CD4-positive, alpha-beta T cell treated with Interleukin-6 for 4 hours (primary cell): Measurements from ENCODE around the gene CARD6.
"Not testable (repeated sequence)": the region's sequence is repeated elsewhere in the genome, so short reads cannot be mapped to it uniquely, and the experiment has no call there.

Experiments
- DNase-seq: peaks from one replicate; pipeline ENCODE4 v3.0.0-alpha.2; 2020; ENCODE audit warnings: mixed read lengths

The CARD6 gene

DNA sequence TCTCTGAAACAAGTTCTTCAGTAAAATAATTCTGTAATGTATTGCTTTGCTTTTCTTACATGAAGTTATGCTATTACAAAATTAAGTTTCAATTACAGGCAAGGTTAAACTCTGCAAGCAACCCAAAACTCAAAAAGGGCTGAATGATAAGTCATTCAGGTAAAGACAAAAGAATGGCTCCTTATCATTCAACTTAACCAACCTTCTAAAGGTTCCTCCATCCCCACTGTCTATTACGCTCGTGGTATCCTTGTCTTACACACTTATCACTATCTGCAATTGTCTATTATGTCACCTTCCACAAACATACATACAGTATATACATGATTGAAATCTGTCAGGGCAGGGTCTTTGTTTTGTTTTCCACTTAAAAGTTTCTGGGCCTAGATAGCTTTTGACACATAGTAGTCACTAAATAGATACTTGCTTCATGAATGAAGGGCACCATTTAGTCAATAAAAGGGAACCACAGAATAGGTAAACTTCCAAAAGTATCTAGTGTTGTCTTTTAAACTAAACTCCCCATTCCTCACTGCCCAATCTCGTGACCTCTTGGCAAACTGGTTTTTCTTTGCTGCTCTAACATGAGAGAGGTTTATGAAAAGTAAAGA lies 13.0 kb upstream of the CARD6 start:
- DNase-seq = no peak

DNA sequence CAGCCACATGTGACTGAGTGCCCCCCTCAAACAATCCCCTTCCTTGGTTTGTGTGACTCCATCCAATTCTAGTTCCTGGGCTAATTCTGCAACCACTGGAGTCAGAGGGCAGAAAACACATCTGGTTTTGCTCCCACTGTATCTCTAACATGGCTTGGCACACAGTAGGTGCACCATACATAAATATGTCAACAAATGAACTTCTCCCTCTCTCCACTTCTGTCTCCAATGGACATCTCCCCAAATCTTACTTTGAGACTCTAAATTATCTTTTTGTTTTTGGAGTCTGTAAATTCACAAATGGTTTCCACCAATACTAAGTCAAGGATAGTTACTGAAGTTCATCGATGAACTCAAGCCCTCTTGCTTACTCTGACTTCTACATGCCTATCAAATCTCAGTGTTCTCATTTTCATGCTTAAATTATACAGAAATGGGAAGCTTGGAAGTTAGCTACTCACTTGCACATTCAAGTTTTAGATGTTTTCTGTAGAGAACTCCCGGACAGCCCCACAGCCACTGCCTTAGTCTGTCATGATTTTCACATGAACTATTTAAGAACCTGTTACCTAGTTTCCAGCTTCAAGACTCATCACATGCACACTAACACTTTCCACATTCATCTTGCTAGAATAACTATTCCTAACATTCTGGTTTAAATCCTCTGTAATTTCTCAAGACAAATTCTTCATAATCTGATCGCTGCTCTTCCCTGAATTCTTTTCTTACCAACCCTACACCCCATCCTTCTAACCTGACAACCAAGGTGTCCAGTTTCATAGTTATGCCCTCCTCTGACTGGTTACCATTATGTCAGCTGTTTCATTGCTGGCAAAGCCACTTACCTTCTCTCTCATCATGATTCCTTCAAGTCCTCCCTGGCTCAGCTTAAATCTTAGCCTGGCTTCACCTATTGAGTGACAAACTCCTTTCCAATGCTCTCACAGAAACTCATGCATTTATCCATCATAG lies 12.2 kb upstream of the CARD6 start:
- DNase-seq = no peak

DNA sequence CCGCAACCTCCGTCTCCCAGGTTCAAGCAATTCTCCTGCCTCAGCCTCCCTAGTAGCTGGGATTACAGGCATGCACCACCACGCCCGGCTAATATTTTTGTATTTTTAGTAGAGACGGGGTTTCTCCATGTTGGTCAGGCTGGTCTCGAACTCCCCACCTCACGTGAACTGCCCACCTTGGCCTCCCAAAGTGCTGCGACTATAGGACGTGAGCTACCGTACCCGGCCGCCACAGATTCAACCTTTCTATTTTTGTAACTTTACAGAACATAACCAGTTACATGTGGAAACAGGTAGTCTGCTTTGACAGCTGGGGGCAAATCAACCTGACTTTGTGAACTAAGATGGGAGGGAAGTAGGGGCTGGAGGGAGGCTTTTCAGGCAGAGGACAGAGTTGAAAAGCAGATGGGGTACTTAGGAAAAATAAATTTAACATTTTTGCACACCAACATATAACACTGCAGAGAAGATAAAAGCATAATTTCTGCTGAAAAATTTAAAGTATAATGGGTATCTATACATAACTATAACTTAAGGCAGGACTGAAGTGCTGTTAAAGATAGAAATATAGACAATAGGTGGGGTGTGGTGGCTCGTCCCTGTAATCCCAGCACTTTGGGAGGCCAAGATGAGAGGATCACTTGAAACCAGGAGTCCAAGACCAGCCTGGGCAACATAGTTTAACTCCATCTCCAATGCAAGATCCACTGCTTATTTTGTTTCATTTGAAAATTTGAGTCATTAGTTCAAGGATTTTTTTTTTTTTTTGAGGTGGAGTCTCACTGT lies 11.2 kb upstream of the CARD6 start:
- no peak for DNase-seq

DNA sequence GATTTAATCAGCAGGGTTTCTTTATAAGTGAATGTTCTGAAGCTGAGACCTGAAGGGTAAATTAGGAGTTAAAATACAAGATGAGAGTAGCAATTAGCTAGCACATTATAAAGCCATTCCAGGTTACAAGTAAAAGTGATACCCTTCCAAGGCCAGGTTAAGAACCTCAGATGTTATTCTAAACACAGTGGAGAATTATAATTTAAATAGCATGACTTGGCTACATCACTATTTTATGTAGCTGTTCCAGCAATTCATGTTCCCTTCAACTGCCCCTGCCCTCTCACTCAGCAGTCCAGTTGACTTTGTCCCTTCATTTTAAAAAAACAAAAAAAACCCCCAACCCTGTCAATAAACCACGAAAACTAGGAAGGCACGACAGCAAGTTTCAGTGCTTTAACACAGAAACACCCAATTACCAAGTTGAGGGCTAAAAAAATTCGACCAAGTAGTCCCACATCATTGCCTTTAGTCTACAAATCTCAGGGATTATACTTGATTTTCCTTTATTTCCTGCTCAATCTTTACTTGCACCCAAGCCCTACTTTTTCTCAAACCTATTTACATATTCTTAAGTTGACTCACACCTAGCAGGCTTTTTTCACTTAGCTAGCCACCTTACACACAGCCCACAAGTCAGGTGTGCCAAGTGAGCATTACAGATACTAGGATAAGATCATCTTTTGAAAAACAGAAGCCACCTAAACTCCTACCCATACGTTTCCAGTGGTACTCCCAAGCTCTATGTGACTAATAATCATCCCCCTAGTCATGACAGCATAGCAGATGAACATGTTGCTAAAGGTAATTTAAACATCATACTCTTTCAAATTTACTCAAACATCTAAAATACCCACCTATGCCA lies 9.6 kb upstream of the CARD6 start:
- no peak for DNase-seq

DNA sequence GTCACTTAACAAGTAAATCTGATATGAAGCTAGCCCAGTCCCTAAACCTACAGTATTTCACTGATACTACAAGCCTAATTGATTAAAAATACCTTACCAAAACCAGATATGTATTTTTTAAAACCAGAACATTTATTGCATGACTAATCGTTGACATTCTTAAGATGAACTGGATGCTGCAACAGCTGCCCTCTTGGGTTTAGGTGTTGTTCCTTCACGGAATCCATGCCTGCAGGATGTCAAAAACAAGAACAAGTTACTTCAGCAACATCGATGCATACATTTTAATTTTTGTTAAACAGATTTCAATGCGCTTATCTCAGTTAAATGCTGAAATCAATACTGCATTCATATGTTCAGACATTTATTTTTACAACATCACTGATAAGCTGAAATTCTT lies 8.8 kb upstream of the CARD6 start:
- no peak for DNase-seq

DNA sequence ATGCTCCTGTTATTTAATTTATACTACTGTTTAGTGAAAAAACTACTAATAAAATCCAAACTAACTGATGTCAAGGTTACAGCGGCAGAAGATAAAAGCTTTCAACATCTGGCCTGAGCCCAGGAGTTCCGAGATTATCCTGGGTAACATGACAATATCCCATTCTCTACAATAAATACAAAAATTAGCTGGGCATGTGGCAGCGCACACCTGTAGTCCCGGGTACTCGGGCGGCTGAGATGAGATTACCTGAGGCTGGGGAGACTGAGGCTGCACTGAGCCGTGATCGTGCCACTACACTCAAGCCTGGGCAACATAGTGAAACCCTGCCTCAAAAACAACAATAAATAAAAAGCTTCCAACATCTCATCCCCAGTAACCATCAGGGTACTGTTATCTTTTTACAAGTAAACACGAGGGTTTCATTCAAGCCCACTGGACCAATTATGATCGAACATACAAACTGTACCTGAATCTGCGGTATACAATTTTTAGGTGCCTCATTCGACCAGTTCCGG lies 7.4 kb upstream of the CARD6 start:
- no peak for DNase-seq

DNA sequence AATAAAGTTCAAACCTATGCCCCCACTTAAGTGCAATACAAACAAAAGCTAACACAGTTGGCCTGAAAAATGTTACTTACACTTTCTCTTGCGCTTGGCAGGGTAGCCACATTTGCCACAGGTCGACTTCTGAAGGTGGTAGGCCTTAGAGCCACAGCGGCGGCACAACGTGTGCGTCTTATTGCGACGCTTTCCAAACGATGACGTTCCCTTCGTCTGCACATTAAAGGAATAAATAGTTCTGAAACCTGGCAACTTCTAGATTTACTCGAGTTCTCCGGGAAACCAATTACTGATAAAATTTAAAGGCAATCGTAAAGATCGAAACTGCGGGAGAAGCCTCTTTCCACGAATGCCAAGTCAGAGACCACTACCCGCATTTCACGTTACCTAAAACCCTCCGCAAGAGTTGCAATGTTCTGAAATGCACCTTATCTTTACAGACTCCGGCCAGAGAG lies 6.7 kb upstream of the CARD6 start:
- DNase-seq = peak; percentile 45

DNA sequence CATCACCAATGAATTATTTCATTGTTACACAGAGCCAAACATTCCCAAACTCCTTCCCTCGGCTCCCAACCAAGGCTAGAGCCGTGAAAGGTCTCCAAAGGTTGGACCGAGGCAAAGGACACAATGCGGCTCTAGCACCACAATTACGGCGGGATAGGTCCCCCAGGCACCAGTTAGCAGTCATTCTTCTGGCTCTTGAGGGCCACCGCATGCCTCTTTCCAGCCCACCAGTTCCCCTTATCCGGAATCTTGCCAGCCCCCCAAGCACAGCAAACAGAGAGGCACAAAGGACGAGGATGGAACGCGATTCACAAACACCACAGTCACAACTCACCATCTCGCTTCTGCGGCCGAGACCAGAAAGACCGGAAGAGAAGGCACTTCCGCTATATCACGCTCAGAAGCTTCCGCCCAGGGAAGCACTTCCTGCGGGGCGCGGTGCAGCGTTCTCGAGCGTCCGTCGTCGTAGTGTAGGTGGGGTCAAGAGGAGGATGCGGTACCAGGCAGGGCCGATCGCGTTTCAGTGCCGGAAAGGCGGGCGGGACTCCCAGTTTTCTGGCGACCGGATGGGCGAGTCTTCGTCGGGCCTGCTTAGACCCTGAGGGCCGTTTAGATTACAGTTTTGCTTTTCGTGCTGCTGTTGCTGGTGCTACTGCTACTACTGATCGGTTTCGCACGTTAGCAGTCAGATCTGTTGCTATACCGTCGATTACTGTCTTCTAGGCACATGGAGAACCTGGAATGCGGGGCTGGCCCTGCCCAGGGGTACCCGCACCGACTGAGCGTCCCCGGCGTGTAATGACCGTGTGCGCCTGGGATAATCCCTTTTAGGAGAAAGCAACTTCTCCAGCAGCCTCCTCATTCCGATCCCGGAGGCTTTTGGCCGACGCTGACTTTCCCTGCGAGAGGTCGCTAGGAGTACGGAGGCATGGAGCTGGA lies 6.0 kb upstream of the CARD6 start, which contains the start of gene RPL37:
Gene RPL37, minus strand, starts transcription at position 374 of the 939 bp plus-strand sequence. Its CDS starts 37 bp downstream, at position 337.
- peak; percentile 90 for DNase-seq

DNA sequence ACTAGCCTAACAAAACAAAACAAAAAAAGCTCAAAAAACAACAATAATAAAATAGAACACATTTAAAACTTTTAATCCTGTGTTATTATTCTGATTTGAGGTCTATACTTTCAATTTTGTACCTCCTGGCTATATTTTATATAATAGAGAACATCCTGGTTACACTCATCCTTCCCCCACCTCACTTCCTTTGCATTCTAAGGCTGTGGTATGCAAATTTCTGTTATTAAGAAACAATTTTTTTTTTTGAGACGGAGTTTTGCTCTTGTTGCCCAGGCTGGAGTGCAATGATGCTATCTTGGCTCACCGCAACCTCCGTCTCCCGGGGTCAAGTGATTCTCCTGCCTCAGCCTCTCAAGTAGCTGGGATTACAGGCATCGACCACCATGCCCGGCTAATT lies 3.1 kb upstream of the CARD6 start:
- DNase-seq = peak; percentile 10

DNA sequence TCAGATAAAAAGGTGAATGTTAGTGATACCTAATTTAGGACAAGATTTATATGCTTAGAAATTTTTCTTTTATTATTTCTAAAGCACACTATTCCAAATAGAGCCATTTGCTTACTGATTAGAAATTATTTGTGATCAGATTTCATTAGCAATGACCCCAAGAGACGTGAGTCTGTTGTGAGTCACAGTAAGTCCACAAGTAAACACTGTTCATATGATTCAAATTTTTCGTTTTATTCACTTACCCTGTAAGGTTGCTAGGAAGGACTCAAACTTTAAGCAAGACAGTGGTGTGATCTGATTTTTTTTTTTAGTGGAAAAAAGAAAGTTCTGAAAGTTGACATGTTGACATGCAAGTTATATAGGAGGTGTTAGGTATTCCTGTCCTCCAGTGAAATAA lies 1.2 kb downstream of the CARD6 start:
- DNase-seq = no peak

DNA sequence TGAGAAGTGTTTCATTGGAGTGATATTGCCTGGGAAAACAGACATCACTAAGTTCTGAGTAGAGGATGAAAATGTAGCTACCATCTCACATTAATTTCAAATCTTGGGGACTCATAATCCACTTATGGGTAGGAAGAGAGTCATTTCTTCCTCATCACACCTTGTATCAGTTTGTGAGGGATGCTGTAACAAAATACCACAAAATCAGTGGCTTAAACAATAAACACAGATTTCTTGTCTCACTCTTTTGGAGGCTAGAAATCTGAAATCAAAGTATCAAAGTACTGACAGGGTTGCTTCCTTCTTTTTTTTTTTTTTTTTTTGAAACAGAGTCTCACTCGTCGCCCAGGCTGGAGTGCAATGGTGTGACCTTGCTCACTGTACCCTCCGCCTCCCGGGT lies 3.4 kb downstream of the CARD6 start:
- no peak for DNase-seq

DNA sequence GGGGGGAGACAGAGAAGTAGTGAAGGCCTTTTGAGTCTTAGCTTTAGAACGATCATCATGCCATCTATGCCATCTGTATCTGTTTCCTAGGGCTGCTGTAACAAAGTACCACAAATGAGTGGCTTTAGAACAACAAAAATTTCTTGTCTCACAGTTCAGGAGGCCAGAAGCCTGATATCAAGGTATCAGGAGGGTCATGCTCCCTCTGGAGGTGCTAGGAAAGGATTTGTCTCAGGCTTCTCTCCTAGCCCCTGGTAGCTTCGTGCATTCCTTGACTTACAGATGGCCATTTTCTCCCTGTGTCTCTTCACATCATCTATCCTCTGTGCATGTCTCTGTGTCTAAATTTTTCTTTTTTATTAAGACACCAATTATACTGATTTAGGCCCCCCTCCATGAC lies 5.2 kb downstream of the CARD6 start:
- DNase-seq = no peak

DNA sequence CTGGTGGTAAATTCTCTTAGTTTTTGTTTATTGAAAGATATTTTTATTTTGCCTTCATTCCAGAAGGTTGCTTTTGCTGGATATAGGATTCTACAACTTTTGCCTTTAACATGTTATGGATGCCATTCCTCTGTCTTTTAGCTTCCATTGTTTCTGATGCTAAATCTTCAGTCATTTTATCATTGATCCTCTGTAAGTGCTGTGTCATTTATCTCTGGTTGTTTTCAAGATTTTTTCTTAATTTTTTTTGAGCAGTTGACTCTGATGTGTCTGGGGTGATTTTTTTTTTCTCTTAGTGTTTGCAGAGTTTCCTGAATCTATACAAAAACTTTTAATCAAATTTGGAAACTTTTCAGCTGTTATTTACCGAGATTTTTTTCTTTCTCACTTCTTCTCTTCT lies 6.4 kb downstream of the CARD6 start:
- no peak for DNase-seq

DNA sequence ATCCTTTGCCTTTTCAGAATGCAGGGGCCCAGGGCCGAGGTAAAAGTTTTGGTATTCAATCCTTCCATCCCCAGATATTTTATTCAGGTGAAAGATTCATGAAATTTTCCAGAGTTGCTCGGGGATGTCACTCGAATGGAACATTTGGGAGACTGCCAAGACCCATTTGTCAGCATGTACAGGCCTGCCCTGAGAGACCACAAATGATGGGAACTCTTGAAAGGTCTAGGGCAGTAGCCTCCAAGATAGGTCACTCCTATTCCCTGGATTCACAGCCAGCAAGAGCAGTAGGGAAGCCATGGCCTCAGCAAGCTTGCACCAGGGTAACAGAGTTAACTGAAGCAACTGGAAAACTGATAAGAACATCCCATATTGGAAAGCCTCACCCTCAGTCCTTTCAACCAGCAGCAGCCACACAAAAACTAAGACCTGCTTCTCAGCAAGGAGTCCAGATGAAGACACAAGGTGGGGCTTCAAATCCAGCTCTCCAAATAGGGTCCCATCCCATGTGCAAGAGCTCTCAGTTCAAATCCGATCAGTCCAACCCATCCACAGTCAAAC lies 12.5 kb downstream of the CARD6 start:
- DNase-seq = no peak

DNA sequence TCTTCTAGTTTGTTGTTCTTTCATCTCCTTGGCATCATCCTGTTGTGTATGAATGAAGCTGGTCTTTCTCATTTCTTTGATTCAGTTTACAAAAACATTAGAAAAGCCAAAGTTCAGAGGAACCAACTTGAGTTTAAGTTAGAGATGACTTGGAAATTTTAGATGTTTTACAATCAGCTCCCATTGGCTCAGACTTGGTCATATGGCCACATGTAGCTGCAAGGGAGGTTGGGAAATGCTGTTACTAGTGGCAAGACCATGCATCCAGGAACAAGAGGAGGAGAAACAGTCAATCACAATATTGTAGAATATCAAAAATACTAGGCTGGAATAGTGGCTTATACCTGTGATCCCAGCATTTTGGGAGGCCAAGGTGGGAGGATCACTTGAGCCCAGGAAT lies 19.5 kb downstream of the CARD6 start:
- no peak for DNase-seq

DNA sequence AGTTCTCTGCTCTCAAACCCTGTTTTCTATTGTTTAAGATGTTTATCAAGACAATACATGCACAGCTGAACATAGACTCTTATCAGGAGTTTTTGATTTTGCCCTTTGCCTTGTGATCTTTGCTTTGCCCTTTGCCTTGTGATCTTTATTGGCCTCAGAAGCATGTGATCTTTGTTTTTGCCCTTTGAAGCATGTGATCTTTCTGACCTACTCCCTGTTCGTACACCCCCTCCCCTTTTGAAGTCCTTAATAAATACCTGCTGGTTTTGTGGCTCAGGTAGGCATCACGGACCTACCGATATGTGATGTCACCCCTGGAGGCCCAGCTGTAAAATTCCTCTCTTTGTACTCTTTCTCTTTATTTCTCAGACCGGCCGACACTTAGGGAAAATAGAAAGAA lies 23.8 kb downstream of the CARD6 start:
- DNase-seq = not testable (repeated sequence)

DNA sequence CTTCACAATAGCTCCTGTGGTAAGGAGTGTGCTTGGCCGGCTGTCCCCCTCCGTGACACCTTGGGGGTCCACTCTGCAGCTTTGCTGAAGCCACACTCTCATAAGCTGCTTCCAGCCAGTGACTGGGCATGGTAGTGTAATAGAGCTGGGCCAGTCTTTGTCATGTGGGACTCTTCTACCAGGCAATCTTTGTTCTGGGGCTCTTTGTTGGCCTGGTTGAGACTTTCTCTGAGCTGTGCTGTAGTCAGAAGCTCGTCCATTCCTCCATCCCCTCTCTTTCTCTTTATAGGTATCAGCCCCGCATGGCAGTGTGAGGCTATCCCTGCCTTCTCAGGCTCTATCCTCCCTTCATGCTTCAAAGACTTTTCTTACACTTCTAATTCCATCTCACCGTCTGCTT lies 25.7 kb downstream of the CARD6 start:
- DNase-seq = no peak

DNA sequence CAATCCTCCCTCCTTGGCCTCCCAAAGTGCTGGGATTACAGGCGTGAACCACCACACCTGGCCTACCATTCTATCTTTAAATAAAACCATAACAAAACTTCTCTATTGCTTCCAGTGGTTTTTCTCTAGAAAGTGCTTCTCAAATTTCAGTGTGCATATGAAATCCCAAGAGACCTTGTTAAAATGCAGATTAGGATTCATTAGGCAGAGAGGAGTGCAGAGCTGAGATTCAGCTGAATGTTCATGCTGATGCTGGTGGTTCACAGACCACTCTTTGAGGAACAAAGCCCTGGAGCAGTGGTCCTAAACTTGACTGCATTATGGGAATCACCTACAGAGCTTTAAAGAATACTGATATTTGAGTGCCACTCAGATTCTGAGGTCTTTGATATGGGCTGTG lies 28.2 kb downstream of the CARD6 start:
- DNase-seq = no peak

DNA sequence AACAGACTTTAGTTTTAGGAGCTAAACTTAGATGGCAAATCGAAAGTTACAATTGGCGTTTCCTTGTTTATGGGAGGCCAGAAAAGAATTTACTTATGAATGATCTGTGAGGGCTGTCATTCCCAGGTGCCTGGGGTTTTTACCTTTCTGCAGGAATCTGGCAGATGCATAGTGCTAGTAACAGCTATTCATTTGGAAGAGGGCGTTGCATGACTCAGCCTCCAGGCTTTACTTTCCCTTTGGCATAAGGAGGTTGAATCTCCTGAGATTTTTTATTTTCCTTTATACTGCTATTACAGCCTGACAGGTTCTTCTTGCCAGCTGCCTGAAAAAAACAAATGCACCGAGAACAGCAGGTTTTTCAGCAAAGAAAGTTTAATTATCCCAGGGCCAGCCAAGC lies 30.0 kb downstream of the CARD6 start:
- DNase-seq = no peak

DNA sequence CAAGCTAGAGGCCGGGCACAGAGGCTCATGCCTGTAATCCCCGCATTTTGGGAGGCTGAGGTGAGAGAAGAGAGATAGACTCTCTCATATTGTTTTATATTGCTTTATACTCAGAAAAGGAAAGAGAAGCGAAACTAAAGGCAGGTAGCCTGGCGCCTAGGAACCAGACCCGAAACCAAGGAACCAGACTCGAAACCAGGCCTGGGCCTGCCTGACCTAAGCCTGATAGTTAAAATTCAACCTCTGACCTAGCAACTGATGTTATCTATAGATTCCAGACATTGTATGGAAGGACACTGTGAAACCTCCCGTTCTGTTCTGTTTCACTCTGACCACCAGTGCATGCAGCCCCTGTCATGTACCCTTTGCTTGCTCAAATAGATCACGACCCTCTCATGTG lies 31.1 kb downstream of the CARD6 start:
- not testable (repeated sequence) for DNase-seq
